ENCODE data around the gene BRD8. TPM values are rescaled to one million over a fixed set of nuclear protein-coding genes. Genes with fewer than 3 reads are reported as not detected.
"Not testable (repeated sequence)": the region's sequence is repeated elsewhere in the genome, so short reads cannot be mapped to it uniquely, and the experiment has no call there.

BRD8 gene
- total RNA-seq, 6 donors from 2014 or later: 26.9 to 210 (median 47.6) TPM

GRCh38 chr5:138169124-138169523 lies 9.3 kb downstream of the BRD8 start:
- ATAC-seq (ENCODE audit: low FRiP score in 2 of 2) (no peak), DNase-seq (no peak)
- Histone ChIP-seq H3K36me3 (peaks cover 63 to 99% (median 89%) of the 10 kb centered on the region in 4 donors), H3K4me3 (no peak overlapping the region), H3K27ac (no peak overlapping the region), H3K27me3 (no peaks in the 10 kb centered on the region), H3K4me1 (no peaks in the 10 kb centered on the region), H3K9me3 (no peaks in the 10 kb centered on the region)
- WGBS, 2 donors: 90 to 97% methylated on average over 5 of the region's 5 CpGs
- no peak for TF ChIP-seq CTCF (IDR thresholded peaks at IDR 0.05)
- TF ChIP-seq EP300 (IDR thresholded peaks at IDR 0.05): no peak
- no peak for TF ChIP-seq POLR2A (IDR thresholded peaks at IDR 0.05)
- no peak for TF ChIP-seq POLR2AphosphoS5 (IDR thresholded peaks at IDR 0.05)

GRCh38 chr5:138163721-138164120 lies 14.7 kb downstream of the BRD8 start:
- TF ChIP-seq EP300 (IDR thresholded peaks at IDR 0.05) (no peak), CTCF (IDR thresholded peaks at IDR 0.05) (no peak), POLR2AphosphoS5 (IDR thresholded peaks at IDR 0.05) (no peak), POLR2A (IDR thresholded peaks at IDR 0.05) (no peak)
- H3K27ac ChIP-seq: no peak overlapping the region
- H3K4me3 ChIP-seq: no peak overlapping the region
- H3K9me3 ChIP-seq: no peaks in the 10 kb centered on the region
- H3K27me3 ChIP-seq: no peaks in the 10 kb centered on the region
- no peak for ATAC-seq (ENCODE audit: low FRiP score in 2 of 2)
- DNase-seq: no peak
- no peaks in the 10 kb centered on the region for H3K4me1 ChIP-seq
- peaks cover 86 to 100% (median 100%) of the 10 kb centered on the region in 4 donors for H3K36me3 ChIP-seq

- Histone ChIP-seq H3K27ac (no peak overlapping the region), H3K27me3 (no peaks in the 10 kb centered on the region), H3K36me3 (peaks cover 83 to 99% (median 94%) of the 10 kb centered on the region in 4 donors), H3K4me3 (no peak overlapping the region), H3K4me1 (no peaks in the 10 kb centered on the region), H3K9me3 (no peaks in the 10 kb centered on the region)
- WGBS, 2 donors: 88 to 90% methylated on average over 4 of the region's 4 CpGs
- ATAC-seq (ENCODE audit: low FRiP score in 2 of 2) (no peak), DNase-seq (no peak)
- TF ChIP-seq EP300 (IDR thresholded peaks at IDR 0.05) (no peak), POLR2A (IDR thresholded peaks at IDR 0.05) (no peak), POLR2AphosphoS5 (IDR thresholded peaks at IDR 0.05) (no peak), CTCF (IDR thresholded peaks at IDR 0.05) (no peak)
These were observed 17.7 kb downstream of the BRD8 start for GRCh38 chr5:138160706-138161105.

GRCh38 chr5:138159666-138160065 lies 18.8 kb downstream of the BRD8 start:
- no peak for DNase-seq
- TF ChIP-seq CTCF (IDR thresholded peaks at IDR 0.05) (no peak), POLR2AphosphoS5 (IDR thresholded peaks at IDR 0.05) (no peak), POLR2A (IDR thresholded peaks at IDR 0.05) (no peak), EP300 (IDR thresholded peaks at IDR 0.05) (no peak)
- Histone ChIP-seq H3K9me3 (no peaks in the 10 kb centered on the region), H3K4me1 (no peaks in the 10 kb centered on the region), H3K36me3 (peaks cover 75 to 89% (median 83%) of the 10 kb centered on the region in 4 donors), H3K27me3 (no peaks in the 10 kb centered on the region), H3K4me3 (no peak overlapping the region), H3K27ac (no peak overlapping the region)
- ATAC-seq (ENCODE audit: low FRiP score in 2 of 2): no peak
- 93 to 97% methylated on average over 5 of the region's 5 CpGs for WGBS, 2 donors

GRCh38 chr5:138157626-138158025 lies 20.8 kb downstream of the BRD8 start:
- H3K36me3 ChIP-seq: peaks cover 56 to 69% (median 63%) of the 10 kb centered on the region in 4 donors
- no peaks in the 10 kb centered on the region for H3K9me3 ChIP-seq
- TF ChIP-seq CTCF (IDR thresholded peaks at IDR 0.05) (no peak), EP300 (IDR thresholded peaks at IDR 0.05) (no peak), POLR2AphosphoS5 (IDR thresholded peaks at IDR 0.05) (no peak), POLR2A (IDR thresholded peaks at IDR 0.05) (no peak)
- ATAC-seq (ENCODE audit: low FRiP score in 2 of 2): no peak
- H3K27me3 ChIP-seq: no peaks in the 10 kb centered on the region
- H3K27ac ChIP-seq: no peak overlapping the region
- H3K4me1 ChIP-seq: no peaks in the 10 kb centered on the region
- no peak overlapping the region for H3K4me3 ChIP-seq
- 93 to 100% methylated on average over 1 of the region's 1 CpG for WGBS, 2 donors
- no peak for DNase-seq

- 98% methylated on average over 9 of the region's 9 CpGs for WGBS, 2 donors
- DNase-seq; H3K4me1 ChIP-seq; H3K9me3 ChIP-seq; ATAC-seq (ENCODE audit: low FRiP score in 2 of 2); H3K4me3 ChIP-seq; H3K27ac ChIP-seq; H3K27me3 ChIP-seq: not testable (repeated sequence)
- peaks cover 40 to 52% (median 46%) of the 10 kb centered on the region in 4 donors for H3K36me3 ChIP-seq
These were observed 22.5 kb downstream of the BRD8 start for GRCh38 chr5:138155977-138156376.

Data from upper lobe of left lung (tissue), 6 donors.